Neuron (in vitro differentiated cells): ENCODE measurements around the gene CAPSL.
"Not testable (repeated sequence)": the region's sequence is repeated elsewhere in the genome, so short reads cannot be mapped to it uniquely, and the experiment has no call there.

Experiments
- H2AFZ ChIP-seq: one replicate; pipeline ENCODE4 v1.6.1; 2013; ENCODE audit warnings: low read depth, mild to moderate bottlenecking, inconsistent platforms, low read length, moderate library complexity
- H3K27me3 ChIP-seq: one replicate; pipeline ENCODE4 v1.6.1; 2013; ENCODE audit warnings: low read length; ENCODE audit not compliant: insufficient read depth
- H3K36me3 ChIP-seq: one replicate; pipeline ENCODE4 v1.6.1; 2013; ENCODE audit warnings: low read length; ENCODE audit not compliant: insufficient read depth
- H3K4me1 ChIP-seq: one replicate; pipeline ENCODE4 v1.6.1; 2013; ENCODE audit warnings: low read length; ENCODE audit not compliant: insufficient read depth
- H3K4me3 ChIP-seq: 2 replicates; pipeline ENCODE4 v1.5.1; 2013; ENCODE audit warnings: mild to moderate bottlenecking, low read length, moderate library complexity
- H3K9me3 ChIP-seq: one replicate; pipeline ENCODE4 v1.6.1; 2013; ENCODE audit warnings: low read length

Gene CAPSL

DNA sequence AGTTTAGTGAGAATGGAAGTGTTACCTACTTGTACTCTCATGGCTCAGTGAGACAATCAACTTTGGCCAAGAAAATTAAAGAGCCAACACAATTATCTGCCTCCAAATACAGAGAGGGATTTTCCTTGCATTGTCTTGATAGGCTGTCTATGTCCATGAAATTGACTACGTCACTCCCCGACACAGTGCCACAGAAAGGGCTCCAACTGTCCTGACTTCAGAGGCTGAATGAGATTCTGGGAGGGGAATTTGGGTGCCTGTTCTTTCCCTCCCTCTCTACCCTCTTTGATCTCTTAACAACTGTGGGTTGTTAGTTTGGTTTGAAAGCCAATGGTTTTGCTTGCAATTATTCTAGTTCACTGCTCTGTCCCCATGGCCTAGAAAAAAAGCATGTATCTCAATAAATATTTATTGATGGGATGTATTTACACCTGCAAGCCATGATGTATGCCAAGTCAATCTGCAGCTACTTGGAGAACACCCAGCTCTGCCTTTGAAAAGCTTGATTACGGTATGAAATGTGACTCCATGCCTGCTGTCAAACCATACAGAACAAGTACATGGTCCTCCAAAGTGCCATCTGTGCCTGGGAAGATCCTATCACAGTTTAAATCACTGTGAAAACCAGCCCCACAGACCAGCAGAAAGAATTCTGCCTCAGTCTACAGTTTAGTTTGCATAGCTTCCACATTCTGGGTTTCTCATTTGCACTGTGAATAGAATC is 37.3 kb downstream of the CAPSL start:
- Histone ChIP-seq H3K9me3 (no peaks in the 10 kb centered on the region), H3K4me3 (no peak overlapping the region), H2AFZ (no peak overlapping the region), H3K27me3 (no peaks in the 10 kb centered on the region), H3K36me3 (no peaks in the 10 kb centered on the region), H3K4me1 (no peaks in the 10 kb centered on the region)

DNA sequence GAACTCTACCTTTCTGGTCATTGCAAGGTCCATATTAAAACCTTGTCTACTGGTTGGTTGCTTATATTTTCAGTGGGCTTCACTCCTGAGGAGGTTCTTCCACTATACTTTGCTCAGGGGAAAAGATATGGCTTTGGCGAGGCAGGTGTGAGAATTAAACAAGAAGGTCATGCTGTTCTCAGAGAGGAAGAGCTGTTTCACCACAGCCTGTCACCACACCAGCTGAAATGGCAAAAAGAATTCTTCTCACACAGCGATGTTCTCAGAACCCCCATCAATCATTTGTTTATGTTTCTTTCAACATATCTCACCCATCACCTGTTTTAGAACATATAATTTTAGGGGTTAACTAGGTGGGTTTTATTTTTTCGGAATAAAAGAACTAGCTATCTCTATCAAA is 38.6 kb downstream of the CAPSL start:
- no peaks in the 10 kb centered on the region for H3K27me3 ChIP-seq
- no peak overlapping the region for H2AFZ ChIP-seq
- no peaks in the 10 kb centered on the region for H3K36me3 ChIP-seq
- no peaks in the 10 kb centered on the region for H3K9me3 ChIP-seq
- no peak overlapping the region for H3K4me3 ChIP-seq
- H3K4me1 ChIP-seq: no peaks in the 10 kb centered on the region

DNA sequence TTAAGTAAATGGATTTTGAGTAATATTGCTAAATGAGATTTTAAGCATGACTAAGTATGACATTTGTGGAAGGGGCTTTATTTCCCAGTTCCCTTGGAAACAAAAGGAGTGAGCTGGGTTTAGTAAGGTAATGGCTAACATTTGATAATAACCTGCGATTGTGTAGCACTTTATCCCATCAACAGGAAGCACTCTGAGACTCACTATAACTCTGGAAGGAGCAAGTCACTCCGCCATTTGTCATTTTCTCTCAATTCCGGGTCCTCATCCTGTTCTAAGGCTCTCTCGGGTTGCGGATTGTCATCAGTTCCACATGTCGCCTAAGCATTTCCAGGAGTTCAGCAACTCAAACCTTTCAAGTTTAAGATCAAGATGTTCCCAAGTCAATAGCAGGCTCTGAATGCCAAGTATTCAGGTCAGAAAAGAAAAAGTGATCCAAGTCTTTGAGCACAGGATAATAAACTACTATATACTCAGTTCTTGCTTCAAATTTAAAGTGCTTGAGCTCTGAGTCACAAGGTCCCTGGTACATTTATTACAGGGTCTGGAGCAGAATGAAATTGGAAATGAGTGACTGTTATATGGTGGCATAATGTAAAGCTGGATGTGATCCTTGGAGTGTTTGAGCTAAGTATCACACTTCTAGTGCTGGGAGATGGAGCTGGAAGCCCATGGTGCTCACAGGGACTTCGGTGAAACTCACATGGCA is 39.3 kb downstream of the CAPSL start:
- no peaks in the 10 kb centered on the region for H3K9me3 ChIP-seq

DNA sequence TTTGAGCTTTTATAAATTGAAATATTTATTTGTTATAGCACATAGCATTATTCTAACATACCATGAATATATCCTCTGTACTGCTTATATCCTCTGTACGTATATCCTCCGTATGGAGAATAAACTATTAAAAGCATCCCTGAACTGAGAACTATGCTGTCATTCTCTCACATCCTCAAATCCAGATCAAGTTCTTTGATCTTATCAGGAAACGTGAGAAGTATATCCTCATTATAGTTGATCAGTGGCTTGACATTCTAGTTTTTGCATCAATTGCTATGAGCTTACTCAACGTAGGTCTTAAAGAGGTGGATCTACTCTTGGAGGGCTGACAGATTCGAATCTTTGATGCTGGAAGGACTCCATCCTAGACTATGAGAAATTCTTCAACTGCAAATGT is 44.3 kb downstream of the CAPSL start:
- no peak overlapping the region for H2AFZ ChIP-seq
- no peaks in the 10 kb centered on the region for H3K4me1 ChIP-seq
- no peaks in the 10 kb centered on the region for H3K36me3 ChIP-seq
- H3K4me3 ChIP-seq: no peak overlapping the region
- no peaks in the 10 kb centered on the region for H3K27me3 ChIP-seq
- no peaks in the 10 kb centered on the region for H3K9me3 ChIP-seq

More for the DNA sequence above, 39.3 kb downstream of the CAPSL start:
- Histone ChIP-seq H3K4me3 (no peak overlapping the region), H3K36me3 (no peaks in the 10 kb centered on the region), H3K27me3 (no peaks in the 10 kb centered on the region), H3K4me1 (no peaks in the 10 kb centered on the region), H2AFZ (no peak overlapping the region)

DNA sequence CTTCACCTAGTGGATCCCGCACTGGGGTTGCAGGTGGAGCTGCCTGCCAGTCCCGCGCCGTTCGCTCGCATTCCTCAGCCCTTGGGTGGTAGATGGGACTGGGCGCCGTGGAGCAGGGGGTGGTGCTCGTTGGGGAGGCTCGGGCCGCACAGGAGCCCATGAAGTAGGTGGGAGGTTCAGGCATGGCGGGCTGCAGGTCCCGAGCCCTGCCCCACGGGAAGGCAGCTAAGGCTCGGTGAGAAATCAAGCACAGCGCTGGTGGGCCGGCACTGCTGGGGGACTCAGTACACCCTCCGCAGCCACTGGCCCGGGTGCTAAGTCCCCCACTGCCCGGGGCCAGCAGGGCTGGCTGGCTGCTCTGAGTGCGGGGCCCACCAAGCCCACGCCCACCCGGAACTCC is 45.6 kb downstream of the CAPSL start:
- H3K36me3 ChIP-seq, H3K4me3 ChIP-seq, H3K4me1 ChIP-seq, H2AFZ ChIP-seq, H3K9me3 ChIP-seq, H3K27me3 ChIP-seq: not testable (repeated sequence)

DNA sequence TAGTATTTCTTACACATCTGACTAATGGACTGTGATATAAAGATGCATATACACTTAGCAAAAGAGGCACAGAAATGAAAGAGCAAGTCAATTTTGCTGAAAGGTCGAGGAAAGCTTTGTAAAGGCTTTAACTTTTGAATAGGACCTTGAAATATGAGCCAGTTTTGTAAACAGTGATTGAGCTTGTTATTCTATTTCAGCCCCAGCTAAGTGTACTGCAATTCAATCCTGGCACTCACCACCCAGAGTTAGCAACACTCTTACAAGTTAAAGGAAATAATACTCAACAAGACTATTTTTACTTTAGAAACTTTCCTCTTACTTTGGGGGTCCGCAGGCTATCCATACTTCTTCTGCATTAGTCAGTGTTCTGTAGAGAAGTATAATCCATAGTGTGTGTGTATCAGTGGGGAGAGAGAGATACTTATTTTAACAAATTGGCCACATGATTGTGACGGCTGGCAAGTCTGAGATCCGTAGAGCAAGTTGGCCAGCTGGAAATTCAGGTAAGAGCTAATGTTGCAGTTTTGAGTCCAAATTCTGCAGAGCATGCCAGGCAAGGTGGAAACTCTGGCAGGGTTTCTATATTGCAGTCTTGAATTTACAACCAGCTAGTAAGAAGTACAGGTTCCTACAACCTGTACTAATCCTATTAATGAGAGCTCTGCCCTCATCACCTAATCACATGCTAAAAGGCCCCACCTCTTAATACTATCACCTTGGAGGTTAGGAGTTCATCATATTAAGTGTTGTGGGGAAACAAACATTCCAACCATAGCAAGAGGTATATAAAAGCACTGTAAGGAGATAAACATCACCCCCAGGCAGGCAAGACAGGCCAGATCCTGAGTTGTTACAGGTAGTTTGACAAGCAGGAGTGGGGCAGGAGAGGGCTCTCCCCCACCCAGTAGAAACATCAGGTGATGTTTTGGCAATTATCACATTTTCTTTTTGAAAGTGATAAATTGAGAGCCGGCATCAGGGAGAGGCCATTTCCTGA is 48.1 kb downstream of the CAPSL start:
- H3K4me1 ChIP-seq: no peaks in the 10 kb centered on the region
- H2AFZ ChIP-seq: no peak overlapping the region
- H3K36me3 ChIP-seq: no peaks in the 10 kb centered on the region
- no peaks in the 10 kb centered on the region for H3K9me3 ChIP-seq
- no peak overlapping the region for H3K4me3 ChIP-seq
- H3K27me3 ChIP-seq: no peaks in the 10 kb centered on the region

DNA sequence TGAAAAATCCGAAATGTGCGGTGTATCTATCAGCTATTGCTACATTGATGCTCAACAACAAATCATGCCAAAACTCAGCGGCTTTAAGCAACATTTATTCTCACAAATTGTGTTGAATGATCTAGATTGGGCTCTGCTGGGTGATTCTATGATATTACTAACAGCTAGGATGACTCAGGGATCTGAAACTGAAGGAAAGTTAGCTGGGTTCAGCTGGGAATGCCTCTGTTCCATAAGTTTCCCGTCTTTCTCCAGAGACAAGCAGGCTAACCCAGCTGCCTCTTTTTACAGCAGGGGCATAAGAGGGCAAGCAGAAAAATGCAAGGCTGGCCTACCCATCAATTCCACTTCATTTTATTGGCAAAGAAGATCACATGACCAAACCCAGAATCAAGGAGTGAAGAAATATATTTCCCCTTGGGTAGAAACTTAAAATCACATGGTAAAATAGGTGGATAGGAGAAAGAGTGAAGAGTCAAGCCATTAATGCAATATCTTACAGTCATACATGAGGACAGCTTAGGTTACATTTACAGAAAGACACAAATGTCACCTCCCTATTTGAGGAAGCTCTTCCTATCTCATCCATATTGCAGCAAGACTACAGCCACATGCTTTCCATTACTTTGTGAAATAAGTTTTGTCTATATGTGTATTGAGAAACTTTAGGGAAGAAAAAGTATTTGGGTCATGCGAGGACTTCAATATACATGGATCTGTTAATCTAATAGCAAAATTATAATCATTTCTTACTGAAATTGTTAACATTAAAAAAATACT is 50.9 kb downstream of the CAPSL start:
- no peaks in the 10 kb centered on the region for H3K9me3 ChIP-seq
- H3K27me3 ChIP-seq: no peaks in the 10 kb centered on the region
- H2AFZ ChIP-seq: no peak overlapping the region
- no peak overlapping the region for H3K4me3 ChIP-seq
- H3K36me3 ChIP-seq: no peaks in the 10 kb centered on the region
- H3K4me1 ChIP-seq: no peaks in the 10 kb centered on the region

DNA sequence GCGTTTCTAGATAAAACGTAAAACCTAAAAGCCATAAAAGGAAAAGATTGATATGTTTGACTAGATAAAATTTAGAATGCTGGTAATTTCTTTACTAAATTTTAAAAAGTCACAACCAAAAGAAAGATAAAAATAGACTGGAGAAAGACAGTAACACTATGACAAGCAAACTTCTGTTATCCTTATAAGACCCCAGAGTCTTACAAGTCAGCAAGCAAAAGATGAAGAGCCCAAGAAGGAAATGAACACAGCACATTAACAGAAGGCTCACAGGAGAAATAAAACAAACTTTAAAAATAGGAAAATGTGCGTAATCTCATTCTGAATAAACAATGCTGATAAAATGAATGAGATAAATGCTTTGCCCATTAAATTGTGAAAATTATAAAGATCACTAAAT is 52.0 kb downstream of the CAPSL start:
- Histone ChIP-seq H3K36me3 (no peaks in the 10 kb centered on the region), H3K27me3 (no peaks in the 10 kb centered on the region), H3K4me3 (no peak overlapping the region), H3K4me1 (no peaks in the 10 kb centered on the region), H2AFZ (no peak overlapping the region), H3K9me3 (no peaks in the 10 kb centered on the region)

DNA sequence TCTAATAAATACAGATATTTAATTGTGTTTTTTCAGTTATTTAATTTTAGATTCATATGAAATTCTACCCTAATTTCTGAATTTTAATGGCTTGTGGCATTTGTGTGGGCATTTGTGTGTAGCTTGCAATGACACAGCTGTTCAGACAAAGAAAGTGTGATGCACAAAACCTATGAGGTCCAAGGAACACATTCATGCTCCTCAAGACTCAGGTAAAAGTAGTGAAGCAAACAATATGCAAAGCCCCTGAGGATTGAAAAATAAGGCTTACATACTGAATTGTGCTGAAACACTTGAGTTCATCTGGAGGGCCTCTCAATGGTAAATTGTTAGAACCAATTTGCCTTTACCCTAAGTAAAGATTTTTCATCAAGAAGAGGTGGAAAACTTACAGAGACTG is 53.6 kb downstream of the CAPSL start:
- Histone ChIP-seq H3K9me3 (no peaks in the 10 kb centered on the region), H3K4me3 (no peak overlapping the region), H2AFZ (no peak overlapping the region), H3K36me3 (no peaks in the 10 kb centered on the region), H3K27me3 (no peaks in the 10 kb centered on the region), H3K4me1 (no peaks in the 10 kb centered on the region)

DNA sequence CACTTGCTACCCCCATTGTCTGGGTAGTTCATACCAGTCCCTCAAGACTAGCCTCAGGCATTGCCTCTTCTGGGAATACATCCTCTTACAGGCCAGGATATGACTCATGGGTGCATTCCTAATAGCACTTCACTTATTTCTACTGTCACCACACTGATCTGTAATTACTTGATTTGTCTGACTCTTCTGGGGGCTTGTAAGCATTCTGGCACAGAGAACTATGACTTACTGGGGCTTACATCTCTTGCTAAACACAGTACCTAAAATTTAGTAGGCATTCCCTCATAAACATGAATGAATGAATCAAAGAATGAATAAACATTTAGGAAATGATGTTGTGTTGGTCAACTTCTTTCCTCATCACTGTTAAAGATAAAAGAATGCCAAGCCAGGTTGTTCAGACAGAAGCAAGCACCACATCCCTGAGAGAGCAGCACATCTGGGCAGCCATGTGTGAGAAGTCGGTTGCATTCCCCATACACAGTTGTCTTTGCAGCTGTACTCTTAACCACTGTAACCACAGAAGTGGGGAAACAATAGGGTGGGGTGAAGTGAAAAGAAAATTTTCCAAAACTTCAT is 54.1 kb downstream of the CAPSL start:
- no peaks in the 10 kb centered on the region for H3K36me3 ChIP-seq
- no peak overlapping the region for H3K4me3 ChIP-seq
- H3K9me3 ChIP-seq: no peaks in the 10 kb centered on the region
- no peaks in the 10 kb centered on the region for H3K4me1 ChIP-seq
- no peaks in the 10 kb centered on the region for H3K27me3 ChIP-seq
- no peak overlapping the region for H2AFZ ChIP-seq

DNA sequence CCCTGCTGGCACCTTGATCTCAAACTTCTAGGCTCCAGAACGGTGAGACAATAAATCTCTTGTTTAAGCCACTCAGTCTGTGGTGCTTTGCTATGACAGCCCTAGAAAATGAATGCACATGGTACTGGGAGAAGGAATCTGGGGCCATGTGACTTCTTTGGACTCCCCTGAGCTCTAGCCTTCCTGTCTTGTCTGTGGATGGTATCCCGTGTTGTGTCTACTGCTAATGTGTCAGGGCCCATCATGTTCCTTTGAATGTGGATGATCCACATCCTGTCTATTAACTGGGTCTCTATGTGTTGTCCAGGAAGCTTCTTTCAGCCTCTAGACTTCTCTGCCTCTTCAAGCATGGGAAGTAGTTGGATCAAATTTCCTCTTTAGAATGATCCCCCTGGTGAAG is 56.7 kb downstream of the CAPSL start:
- Histone ChIP-seq H3K9me3 (no peaks in the 10 kb centered on the region), H2AFZ (no peak overlapping the region), H3K27me3 (no peaks in the 10 kb centered on the region)

DNA sequence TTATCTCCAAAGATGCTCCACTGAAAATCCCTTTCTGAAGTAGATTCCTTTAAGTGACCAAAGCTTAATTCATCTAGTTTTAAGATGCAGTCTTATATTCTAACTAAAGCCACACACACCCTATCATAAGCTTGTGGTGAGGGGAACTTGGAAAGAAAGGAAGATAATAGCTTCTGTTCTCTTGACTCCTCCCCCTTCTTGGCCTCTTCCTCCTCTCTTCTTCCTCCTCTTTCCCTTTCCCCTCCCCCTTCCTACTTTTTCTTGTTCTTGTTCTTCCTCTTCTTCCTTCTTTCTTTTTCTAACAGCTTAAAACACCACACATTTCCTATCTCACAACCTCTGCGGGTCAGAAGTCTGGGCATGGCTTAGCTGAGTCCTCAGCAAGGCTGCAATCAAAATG is 58.3 kb downstream of the CAPSL start:
- Histone ChIP-seq H3K27me3 (no peaks in the 10 kb centered on the region), H3K9me3 (no peaks in the 10 kb centered on the region), H2AFZ (no peak overlapping the region), H3K4me1 (peaks cover 2% of the 10 kb centered on the region), H3K4me3 (no peak overlapping the region), H3K36me3 (no peaks in the 10 kb centered on the region)

More for the DNA sequence above, 56.7 kb downstream of the CAPSL start:
- Histone ChIP-seq H3K4me3 (no peak overlapping the region), H3K36me3 (no peaks in the 10 kb centered on the region), H3K4me1 (peaks cover 2% of the 10 kb centered on the region)
